Smooth muscle cell (in vitro differentiated cells): Measurements from ENCODE around the gene ARHGAP40. TPM values are rescaled to one million over a fixed set of nuclear protein-coding genes. Genes with fewer than 3 reads are reported as not detected.

ENCODE experiments used
- DNase-seq: peaks from one replicate; lab custom pipeline; 2025; ENCODE audit not compliant: unreplicated experiment; lab: John Stamatoyannopoulos, UW
- H2AFZ ChIP-seq: fragments of 200-600 bp; sonication (generic); 2 replicates; pipeline ENCODE4 v1.6.0; 2016; ENCODE audit warnings: antibody characterized with exemption, low read depth, mild to moderate bottlenecking
- H3F3A ChIP-seq: fragments of 200-600 bp; sonication (generic); 2 replicates; pipeline ENCODE4 v1.6.0; 2017; ENCODE audit warnings: antibody characterized with exemption, low read depth
- H3K27ac ChIP-seq: fragments of 200-600 bp; sonication (generic); 2 replicates; pipeline ENCODE4 v1.5.1; 2016; ENCODE audit warnings: low read depth, mild to moderate bottlenecking
- H3K27me3 ChIP-seq: fragments of 200-600 bp; sonication (generic); 2 replicates; pipeline ENCODE4 v1.6.1; 2016; ENCODE audit warnings: low read depth, mild to moderate bottlenecking
- H3K36me3 ChIP-seq: fragments of 200-600 bp; sonication (generic); 2 replicates; pipeline ENCODE4 v1.5.1; 2016; ENCODE audit warnings: low read depth
- H3K4me1 ChIP-seq: fragments of 200-600 bp; sonication (generic); 2 replicates; pipeline ENCODE4 v1.5.1; 2016; ENCODE audit warnings: low read depth
- H3K4me2 ChIP-seq: fragments of 200-600 bp; sonication (generic); 2 replicates; pipeline ENCODE4 v1.6.0; 2016; ENCODE audit warnings: mild to moderate bottlenecking
- H3K4me3 ChIP-seq: fragments of 200-600 bp; sonication (generic); 2 replicates; pipeline ENCODE4 v1.5.1; 2016; ENCODE audit warnings: mild to moderate bottlenecking
- H3K79me2 ChIP-seq: fragments of 200-600 bp; sonication (generic); 2 replicates; pipeline ENCODE4 v1.6.0; 2016; ENCODE audit warnings: low read depth, mild to moderate bottlenecking
- H3K9ac ChIP-seq: fragments of 200-600 bp; sonication (generic); 2 replicates; pipeline ENCODE4 v1.6.0; 2016; ENCODE audit warnings: low read depth
- H3K9me3 ChIP-seq: fragments of 200-600 bp; sonication (generic); replicated peaks from 2 replicates; pipeline ENCODE4 v1.5.1; 2016; ENCODE audit warnings: low read depth
- H4K20me1 ChIP-seq: fragments of 200-600 bp; sonication (generic); 2 replicates; pipeline ENCODE4 v1.6.0; 2016; ENCODE audit warnings: low read depth
- WGBS: methylation state at CpG from one replicate; pipeline ENCODE4 v1.1.7; 2016; ENCODE audit warnings: low lambda C conversion rate; 5-methylcytosine and 5-hydroxymethylcytosine counted together
- polyA plus RNA-seq: library from polyadenylated mRNA; unstranded; fragments of >200 nt; fragmentation: Nextera tagmentation; extraction: Ambion mirVana; gene quantifications from 2 replicates; pipeline ENCODE4 v1.2.1, GENCODE V29; 2016
- total RNA-seq: library from RNA; depleted of rRNA; stranded (reverse); fragments of >200 nt; gene quantifications from 2 replicates; pipeline ENCODE4 v1.2.3, GENCODE V29; 2014
- TF ChIP-seq, protein P1 (sequence below): fragments of 200-600 bp; sonication (generic); IDR thresholded peaks from 2 replicates; pipeline ENCODE4 v1.5.1; 2017; ENCODE audit warnings: borderline replicate concordance, mild to moderate bottlenecking, antibody characterized with exemption; ENCODE audit not compliant: insufficient read depth, poor library complexity, severe bottlenecking

ARHGAP40 gene
- total and polyA plus RNA-seq, 2 experiments from 2014 or later: 0.22 TPM; not detected in 1

DNA sequence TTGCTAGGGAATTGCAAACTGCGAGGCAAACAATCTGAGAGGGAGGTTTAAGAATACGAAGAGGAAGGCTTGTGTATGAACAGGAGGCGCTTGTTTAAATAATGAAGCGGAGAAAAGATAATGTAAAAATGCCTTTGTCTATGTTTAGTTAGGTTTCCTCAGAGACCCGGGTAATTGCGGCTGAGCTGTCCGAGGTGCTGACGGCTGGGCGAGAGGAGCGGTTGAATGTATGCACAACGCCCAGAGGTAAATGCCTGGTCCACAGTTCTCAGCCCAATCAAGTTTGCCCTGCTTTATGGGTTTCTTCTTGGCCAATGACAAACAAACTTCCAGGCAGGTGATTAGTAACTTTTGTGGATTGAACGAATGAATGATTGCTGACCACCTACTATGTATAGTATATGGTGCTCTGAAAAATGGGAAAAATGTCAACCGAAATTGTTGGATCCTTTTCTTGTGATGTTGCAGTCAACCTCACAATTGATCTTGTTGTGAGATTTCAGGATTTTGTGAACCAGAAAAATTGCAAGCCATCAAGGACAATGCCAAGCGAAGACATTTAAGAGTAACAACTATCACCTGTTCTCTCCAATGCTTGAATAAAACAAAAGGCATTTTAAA, 84.4 kb downstream of the ARHGAP40 start:
- H3F3A ChIP-seq: no peaks in the 10 kb centered on the region
- peaks cover 40% of the 10 kb centered on the region for H3K27me3 ChIP-seq
- H3K4me1 ChIP-seq: no peaks in the 10 kb centered on the region
- peak; percentile 12 for DNase-seq
- H2AFZ ChIP-seq: no peak overlapping the region
- H3K79me2 ChIP-seq: no peaks in the 10 kb centered on the region
- WGBS: 14% methylated on average over 14 of the region's 14 CpGs
- no peak overlapping the region for H3K4me2 ChIP-seq
- no peaks in the 10 kb centered on the region for H3K36me3 ChIP-seq
- H3K27ac ChIP-seq: no peak overlapping the region
- no peaks in the 10 kb centered on the region for H3K9me3 ChIP-seq
- TF ChIP-seq, protein P1, sequence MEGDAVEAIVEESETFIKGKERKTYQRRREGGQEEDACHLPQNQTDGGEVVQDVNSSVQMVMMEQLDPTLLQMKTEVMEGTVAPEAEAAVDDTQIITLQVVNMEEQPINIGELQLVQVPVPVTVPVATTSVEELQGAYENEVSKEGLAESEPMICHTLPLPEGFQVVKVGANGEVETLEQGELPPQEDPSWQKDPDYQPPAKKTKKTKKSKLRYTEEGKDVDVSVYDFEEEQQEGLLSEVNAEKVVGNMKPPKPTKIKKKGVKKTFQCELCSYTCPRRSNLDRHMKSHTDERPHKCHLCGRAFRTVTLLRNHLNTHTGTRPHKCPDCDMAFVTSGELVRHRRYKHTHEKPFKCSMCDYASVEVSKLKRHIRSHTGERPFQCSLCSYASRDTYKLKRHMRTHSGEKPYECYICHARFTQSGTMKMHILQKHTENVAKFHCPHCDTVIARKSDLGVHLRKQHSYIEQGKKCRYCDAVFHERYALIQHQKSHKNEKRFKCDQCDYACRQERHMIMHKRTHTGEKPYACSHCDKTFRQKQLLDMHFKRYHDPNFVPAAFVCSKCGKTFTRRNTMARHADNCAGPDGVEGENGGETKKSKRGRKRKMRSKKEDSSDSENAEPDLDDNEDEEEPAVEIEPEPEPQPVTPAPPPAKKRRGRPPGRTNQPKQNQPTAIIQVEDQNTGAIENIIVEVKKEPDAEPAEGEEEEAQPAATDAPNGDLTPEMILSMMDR: no peak
- H4K20me1 ChIP-seq: no peaks in the 10 kb centered on the region
- no peak overlapping the region for H3K4me3 ChIP-seq
- H3K9ac ChIP-seq: no peak overlapping the region

DNA sequence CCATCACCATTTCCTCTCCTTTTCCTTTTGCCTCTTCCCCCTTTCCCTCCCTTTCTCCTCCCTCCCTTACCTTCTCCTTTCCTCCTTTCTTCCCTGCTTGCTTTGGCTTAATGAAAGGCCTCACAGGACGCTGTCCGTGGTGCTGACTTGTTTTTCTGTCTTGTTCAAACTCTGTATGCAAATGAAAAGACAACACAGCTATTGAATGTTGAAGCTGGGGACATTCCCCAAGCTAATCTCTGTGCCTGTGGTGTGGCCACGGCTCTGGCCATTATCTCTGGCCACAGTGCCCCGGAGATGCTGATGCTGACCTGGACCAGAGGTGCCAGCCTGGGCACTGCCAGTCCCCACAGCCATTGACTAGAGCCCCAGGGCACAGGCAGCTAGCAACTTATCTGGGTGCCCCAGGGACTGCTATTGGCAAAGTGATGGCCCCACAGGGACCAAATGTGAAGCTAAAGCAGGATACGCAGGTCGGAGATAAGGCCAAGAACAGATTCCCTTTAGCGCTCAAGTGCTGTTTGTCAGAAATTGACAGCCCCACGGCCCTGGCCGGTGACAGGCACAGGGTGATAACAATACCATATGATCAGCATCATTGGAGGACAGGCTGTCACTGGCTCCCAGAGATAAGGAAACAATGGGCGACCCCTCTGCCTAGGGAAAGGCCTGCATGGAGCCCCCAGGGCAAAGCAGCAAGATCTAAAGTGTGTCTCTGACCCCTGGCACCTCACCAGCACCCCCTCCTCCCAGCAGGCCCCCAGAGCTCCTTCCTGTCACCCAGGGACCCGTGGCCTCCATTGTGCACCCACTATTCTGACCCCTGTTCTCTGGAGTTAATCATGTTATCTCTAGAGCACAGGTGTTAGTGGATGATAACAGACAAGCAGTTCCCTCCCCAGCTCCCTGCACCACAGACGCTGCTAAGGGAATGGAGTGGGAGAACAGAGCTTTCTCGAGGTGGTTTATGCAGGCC, 91.1 kb downstream of the ARHGAP40 start:
- Histone ChIP-seq H3K27me3 (peaks cover 28% of the 10 kb centered on the region), H4K20me1 (no peaks in the 10 kb centered on the region), H3K4me2 (no peak overlapping the region), H3K4me1 (no peaks in the 10 kb centered on the region), H3K9me3 (no peaks in the 10 kb centered on the region), H3K79me2 (no peaks in the 10 kb centered on the region), H3K27ac (no peak overlapping the region), H3K36me3 (no peaks in the 10 kb centered on the region), H3K4me3 (no peak overlapping the region), H3K9ac (no peak overlapping the region), H3F3A (no peaks in the 10 kb centered on the region), H2AFZ (no peak overlapping the region)
- TF ChIP-seq, protein P1: no peak
- 43% methylated on average over 13 of the region's 13 CpGs for WGBS
- DNase-seq: peak; percentile 30

DNA sequence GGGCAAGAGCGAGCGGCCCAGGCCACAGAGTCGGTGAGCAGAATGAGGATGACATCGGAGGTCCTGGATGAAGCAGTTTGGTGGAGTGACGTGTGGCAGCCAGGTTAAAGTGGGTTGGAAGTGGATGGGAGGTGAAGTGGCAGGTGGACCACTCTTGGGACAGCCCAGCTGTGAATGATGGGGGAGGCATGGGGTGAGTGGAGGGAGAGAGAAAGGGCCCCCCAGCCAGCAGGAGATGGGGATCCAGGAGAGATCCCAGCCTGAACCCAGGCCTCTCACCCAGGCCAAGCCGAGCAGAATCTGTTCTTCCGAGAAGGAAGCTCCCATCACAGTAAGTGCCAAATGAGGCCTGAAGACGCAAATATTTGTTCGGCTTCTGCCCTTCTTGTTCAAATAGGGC, 95.7 kb downstream of the ARHGAP40 start:
- Histone ChIP-seq H3K9ac (no peak overlapping the region), H3K27ac (no peak overlapping the region), H3K27me3 (peaks cover 51% of the 10 kb centered on the region), H3K4me1 (no peaks in the 10 kb centered on the region), H4K20me1 (no peaks in the 10 kb centered on the region), H3F3A (no peaks in the 10 kb centered on the region), H3K36me3 (no peaks in the 10 kb centered on the region), H3K4me2 (no peak overlapping the region), H3K9me3 (no peaks in the 10 kb centered on the region), H3K79me2 (no peaks in the 10 kb centered on the region), H2AFZ (no peak overlapping the region), H3K4me3 (no peak overlapping the region)
- DNase-seq: no peak
- TF ChIP-seq, protein P1: no peak
- WGBS: 88% methylated on average over 9 of the region's 9 CpGs
